Lower leg skin (tissue), 3 donors: Measurements from ENCODE around the gene FGF23.

Source experiments
- CTCF ChIP-seq, 3 donors: fragments of 450-650 bp; IDR thresholded peaks; one replicate each; pipeline ENCODE4 v1.5.1; 2016; ENCODE audit warnings: antibody characterized with exemption in 3 of 3, mild to moderate bottlenecking in 3 of 3, moderate library complexity in 2 of 3
- POLR2A ChIP-seq, 2 donors: fragments of 450-650 bp; IDR thresholded peaks; one replicate each; pipeline ENCODE4 v1.6.1; 2016 to 2017; ENCODE audit warnings: antibody characterized with exemption in 2 of 2, mild to moderate bottlenecking in 1 of 2, moderate library complexity in 1 of 2

DNA sequence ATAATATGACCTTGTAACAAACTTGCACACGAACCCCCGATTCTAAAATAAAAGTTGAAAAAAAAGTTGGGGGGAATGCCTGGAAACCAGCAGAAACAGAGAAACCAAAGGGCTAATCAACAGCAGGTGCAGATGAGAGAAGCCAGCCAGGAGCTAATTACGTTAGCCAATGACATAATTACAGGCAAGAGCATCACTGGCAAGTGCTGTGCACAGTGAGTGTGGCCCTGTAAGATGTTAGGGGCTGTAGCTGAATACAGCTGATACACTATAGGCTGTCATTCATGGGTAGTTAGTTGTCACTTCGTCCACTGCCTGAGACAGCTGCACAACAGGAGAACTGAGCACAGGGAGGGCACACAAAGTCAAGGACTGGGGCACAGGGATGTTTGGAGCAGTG lies 7.3 kb upstream of the FGF23 start:
- TF ChIP-seq CTCF (IDR thresholded peaks at IDR 0.05): no peak
- TF ChIP-seq POLR2A (IDR thresholded peaks at IDR 0.05): no peak
